Mucosa of stomach (tissue), 1 donor: ENCODE results near the gene FAF1.

Experiments used
- H3K27me3 ChIP-seq: one replicate; pipeline ENCODE4 v1.7.0; 2013; ENCODE audit warnings: mild to moderate bottlenecking, low read length; ENCODE audit not compliant: control insufficient read depth, insufficient read depth
- H3K36me3 ChIP-seq: one replicate; pipeline ENCODE4 v1.7.0; 2013; ENCODE audit warnings: low read length; ENCODE audit not compliant: control insufficient read depth, insufficient read depth
- H3K4me1 ChIP-seq: one replicate; pipeline ENCODE4 v1.7.0; 2013; ENCODE audit warnings: mild to moderate bottlenecking, low read length; ENCODE audit not compliant: control insufficient read depth, insufficient read depth
- H3K4me3 ChIP-seq: one replicate; pipeline ENCODE4 v1.7.0; 2013; ENCODE audit warnings: low read length
- H3K9ac ChIP-seq: one replicate; pipeline ENCODE4 v1.7.0; 2013; ENCODE audit warnings: mild to moderate bottlenecking, low read length, moderate library complexity
- H3K9me3 ChIP-seq: one replicate; pipeline ENCODE4 v1.7.0; 2013; ENCODE audit warnings: mild to moderate bottlenecking, low read length, moderate library complexity; ENCODE audit not compliant: control insufficient read depth
- donor health status: Pancreatic carcinoma.

Gene FAF1

GRCh38 chr1:50436489-50436888 is 523.6 kb downstream of the FAF1 start:
- H3K27me3 ChIP-seq, result peaks cover 22% of the 10 kb centered on the region
- H3K36me3 ChIP-seq, result no peaks in the 10 kb centered on the region
- H3K9me3 ChIP-seq, result no peaks in the 10 kb centered on the region
- no peak overlapping the region for H3K9ac ChIP-seq
- H3K4me1 ChIP-seq, result no peaks in the 10 kb centered on the region
- no peak overlapping the region for H3K4me3 ChIP-seq

- H3K4me1 ChIP-seq, result peaks cover 8% of the 10 kb centered on the region
- H3K9ac ChIP-seq, result no peak overlapping the region
- no peak overlapping the region for H3K4me3 ChIP-seq
- no peaks in the 10 kb centered on the region for H3K36me3 ChIP-seq
- H3K9me3 ChIP-seq, result no peaks in the 10 kb centered on the region
- peaks cover 87% of the 10 kb centered on the region for H3K27me3 ChIP-seq
These were observed 530.1 kb downstream of the FAF1 start for GRCh38 chr1:50430010-50430405.

GRCh38 chr1:50427818-50428779 is 532.0 kb downstream of the FAF1 start:
- Histone ChIP-seq H3K36me3 (no peaks in the 10 kb centered on the region), H3K9me3 (no peaks in the 10 kb centered on the region), H3K27me3 (peaks cover 100% of the 10 kb centered on the region), H3K4me3 (no peak overlapping the region), H3K9ac (no peak overlapping the region), H3K4me1 (peaks cover 23% of the 10 kb centered on the region)

- H3K36me3 ChIP-seq, result no peaks in the 10 kb centered on the region
- no peak overlapping the region for H3K4me3 ChIP-seq
- peaks cover 29% of the 10 kb centered on the region for H3K4me1 ChIP-seq
- H3K9ac ChIP-seq, result no peak overlapping the region
- H3K9me3 ChIP-seq, result no peaks in the 10 kb centered on the region
- peaks cover 100% of the 10 kb centered on the region for H3K27me3 ChIP-seq
These were observed 532.8 kb downstream of the FAF1 start for GRCh38 chr1:50427086-50427817.

- no peak overlapping the region for H3K4me3 ChIP-seq
- no peaks in the 10 kb centered on the region for H3K9me3 ChIP-seq
- H3K36me3 ChIP-seq, result no peaks in the 10 kb centered on the region
- H3K4me1 ChIP-seq, result peaks cover 29% of the 10 kb centered on the region
- H3K9ac ChIP-seq, result no peak overlapping the region
- H3K27me3 ChIP-seq, result peaks cover 100% of the 10 kb centered on the region
These were observed 533.4 kb downstream of the FAF1 start for GRCh38 chr1:50426702-50427085.

GRCh38 chr1:50426108-50426700 is 533.9 kb downstream of the FAF1 start:
- Histone ChIP-seq H3K9me3 (no peaks in the 10 kb centered on the region), H3K27me3 (peaks cover 100% of the 10 kb centered on the region), H3K9ac (no peak overlapping the region), H3K4me3 (no peak overlapping the region), H3K4me1 (peaks cover 29% of the 10 kb centered on the region), H3K36me3 (no peaks in the 10 kb centered on the region)

- H3K27me3 ChIP-seq, result peaks cover 100% of the 10 kb centered on the region
- no peak overlapping the region for H3K9ac ChIP-seq
- H3K9me3 ChIP-seq, result no peaks in the 10 kb centered on the region
- no peak overlapping the region for H3K4me3 ChIP-seq
- peaks cover 26% of the 10 kb centered on the region for H3K4me1 ChIP-seq
- no peaks in the 10 kb centered on the region for H3K36me3 ChIP-seq
These were observed 534.5 kb downstream of the FAF1 start for GRCh38 chr1:50425376-50426107.

- H3K27me3 ChIP-seq, result peaks cover 100% of the 10 kb centered on the region
- no peaks in the 10 kb centered on the region for H3K9me3 ChIP-seq
- H3K9ac ChIP-seq, result no peak overlapping the region
- no peak overlapping the region for H3K4me3 ChIP-seq
- H3K36me3 ChIP-seq, result no peaks in the 10 kb centered on the region
- peaks cover 22% of the 10 kb centered on the region for H3K4me1 ChIP-seq
These were observed 535.1 kb downstream of the FAF1 start for GRCh38 chr1:50424884-50425375.

GRCh38 chr1:50424045-50424883 is 535.8 kb downstream of the FAF1 start:
- no peaks in the 10 kb centered on the region for H3K9me3 ChIP-seq
- H3K4me3 ChIP-seq, result no peak overlapping the region
- no peak overlapping the region for H3K9ac ChIP-seq
- H3K36me3 ChIP-seq, result no peaks in the 10 kb centered on the region
- peaks cover 22% of the 10 kb centered on the region for H3K4me1 ChIP-seq
- peaks cover 100% of the 10 kb centered on the region for H3K27me3 ChIP-seq

GRCh38 chr1:50423670-50424000 is 536.4 kb downstream of the FAF1 start:
- Histone ChIP-seq H3K9me3 (no peaks in the 10 kb centered on the region), H3K4me3 (no peak overlapping the region), H3K4me1 (peaks cover 22% of the 10 kb centered on the region), H3K27me3 (peaks cover 98% of the 10 kb centered on the region), H3K9ac (no peak overlapping the region), H3K36me3 (no peaks in the 10 kb centered on the region)
